Measurements from ENCODE around the gene CAPG. TPM values are rescaled to one million over a fixed set of nuclear protein-coding genes. Genes with fewer than 3 reads are reported as not detected.

CAPG gene
- total and polyA plus RNA-seq, 2 experiments from 2014 or later, result 249 to 346 TPM

DNA sequence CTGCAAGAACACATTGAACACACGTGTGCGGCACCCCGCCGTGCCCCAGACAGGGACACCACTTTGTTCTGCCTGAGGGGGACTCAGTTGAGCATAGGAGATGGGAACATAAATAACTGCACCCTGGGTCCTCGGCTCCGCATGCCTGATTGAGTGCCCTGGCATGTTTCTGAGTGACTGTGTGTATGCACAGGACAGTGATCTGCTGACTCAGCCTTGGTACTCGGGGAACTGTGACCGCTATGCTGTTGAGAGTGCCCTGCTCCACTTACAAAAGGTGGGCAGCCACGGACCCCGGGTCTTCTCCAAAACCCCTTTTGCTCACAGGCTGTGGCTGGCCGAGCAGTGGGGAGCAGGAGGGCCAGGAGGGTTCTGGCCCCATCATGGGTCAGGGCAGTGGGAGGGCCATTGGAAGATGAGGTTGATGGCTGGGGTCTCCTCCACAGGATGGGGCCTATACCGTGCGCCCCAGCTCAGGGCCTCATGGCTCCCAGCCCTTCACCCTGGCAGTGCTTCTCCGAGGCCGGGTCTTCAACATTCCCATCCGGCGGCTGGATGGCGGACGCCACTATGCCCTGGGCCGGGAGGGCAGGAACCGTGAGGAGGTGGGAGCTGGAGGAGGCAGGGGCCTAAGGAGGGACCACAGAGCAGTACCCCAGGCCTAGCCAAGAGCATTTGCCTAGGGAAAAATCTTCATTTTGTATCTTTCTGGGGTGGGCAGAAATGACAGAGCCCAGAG, 25.2 kb upstream of the CAPG start:
- DNase-seq, result no peak
- in situ Hi-C loops (cut with MboI), result no loop called here
- no peaks in the 10 kb centered on the region for H3K27me3 ChIP-seq (replicated peaks; ENCODE audit: insufficient read depth)
- H3K4me3 ChIP-seq, result no peak overlapping the region
- H4K20me1 ChIP-seq (ENCODE audit: insufficient read depth), result no peaks in the 10 kb centered on the region
- no peaks in the 10 kb centered on the region for H3K36me3 ChIP-seq (ENCODE audit: low read depth)
- peaks cover 14% of the 10 kb centered on the region; the same call in 1 of the 2 replicates for H3F3A ChIP-seq (ENCODE audit: insufficient read depth)
- H3K27ac ChIP-seq, result no peak overlapping the region
- H3K9ac ChIP-seq, result no peak overlapping the region
- H3K9me2 ChIP-seq (ENCODE audit: insufficient read depth), result no peaks in the 10 kb centered on the region
- no peaks in the 10 kb centered on the region for H3K9me3 ChIP-seq (ENCODE audit: low read depth)
- no peak overlapping the region for H3K4me2 ChIP-seq (ENCODE audit: unreplicated experiment)
- WGBS, 2 experiments (ENCODE audit: low coverage in 1 of 2, low lambda C conversion rate in 2 of 2, missing lambda C conversion rate in 2 of 2), result 96 to 98% methylated on average over 21 of the region's 21 CpGs
- TF ChIP-seq EZH2 (IDR thresholded peaks at IDR 0.05; ENCODE audit: insufficient read depth, poor library complexity, severe bottlenecking) (no peak), EZH2phosphoT487 (IDR thresholded peaks at IDR 0.05; ENCODE audit: insufficient read depth, low read depth) (no peak)
- no peaks in the 10 kb centered on the region for H3K79me2 ChIP-seq (ENCODE audit: insufficient read depth)
- no peak overlapping the region for H2AFZ ChIP-seq
- H3K4me1 ChIP-seq (ENCODE audit: insufficient read depth), result peaks cover 12% of the 10 kb centered on the region

DNA sequence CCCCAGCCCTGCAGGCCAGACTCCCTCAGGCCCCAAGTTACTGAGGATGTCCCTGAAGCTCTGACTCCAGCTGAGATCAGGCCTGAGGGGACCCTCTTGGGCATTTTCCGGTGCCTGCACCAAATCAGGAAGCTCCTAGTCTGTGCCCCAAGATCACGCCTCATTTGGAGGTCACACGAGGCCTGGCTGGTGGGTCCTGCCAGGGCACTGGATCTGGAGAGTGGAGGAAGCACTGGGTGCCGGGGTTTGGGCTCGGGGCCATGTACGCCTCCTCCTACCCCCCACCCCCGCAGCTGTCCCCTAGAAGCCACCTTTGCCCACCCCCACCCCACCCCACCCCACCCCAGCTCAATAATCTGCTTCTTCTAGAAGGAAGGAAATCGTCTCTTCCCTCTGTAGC, 24.5 kb upstream of the CAPG start:
- Histone ChIP-seq H3K4me3 (no peak overlapping the region), H3K4me2 (ENCODE audit: unreplicated experiment) (no peak overlapping the region), H3K9me3 (ENCODE audit: low read depth) (no peaks in the 10 kb centered on the region), H3K79me2 (ENCODE audit: insufficient read depth) (no peaks in the 10 kb centered on the region), H3K27me3 (replicated peaks; ENCODE audit: insufficient read depth) (no peaks in the 10 kb centered on the region), H3K9me2 (ENCODE audit: insufficient read depth) (no peaks in the 10 kb centered on the region), H3K27ac (no peak overlapping the region), H3F3A (ENCODE audit: insufficient read depth) (peaks cover 14% of the 10 kb centered on the region; the same call in 1 of the 2 replicates), H3K36me3 (ENCODE audit: low read depth) (no peaks in the 10 kb centered on the region), H3K9ac (no peak overlapping the region), H2AFZ (no peak overlapping the region), H3K4me1 (ENCODE audit: insufficient read depth) (peaks cover 12% of the 10 kb centered on the region), H4K20me1 (ENCODE audit: insufficient read depth) (no peaks in the 10 kb centered on the region)
- 81 to 86% methylated on average over 4 to 8 of the region's 8 CpGs for WGBS, 2 experiments (ENCODE audit: low coverage in 1 of 2, low lambda C conversion rate in 2 of 2, missing lambda C conversion rate in 2 of 2)
- TF ChIP-seq EZH2phosphoT487 (IDR thresholded peaks at IDR 0.05; ENCODE audit: insufficient read depth, low read depth), result no peak
- TF ChIP-seq EZH2 (IDR thresholded peaks at IDR 0.05; ENCODE audit: insufficient read depth, poor library complexity, severe bottlenecking), result no peak
- in situ Hi-C loops (cut with MboI), result no loop called here
- DNase-seq, result no peak

DNA sequence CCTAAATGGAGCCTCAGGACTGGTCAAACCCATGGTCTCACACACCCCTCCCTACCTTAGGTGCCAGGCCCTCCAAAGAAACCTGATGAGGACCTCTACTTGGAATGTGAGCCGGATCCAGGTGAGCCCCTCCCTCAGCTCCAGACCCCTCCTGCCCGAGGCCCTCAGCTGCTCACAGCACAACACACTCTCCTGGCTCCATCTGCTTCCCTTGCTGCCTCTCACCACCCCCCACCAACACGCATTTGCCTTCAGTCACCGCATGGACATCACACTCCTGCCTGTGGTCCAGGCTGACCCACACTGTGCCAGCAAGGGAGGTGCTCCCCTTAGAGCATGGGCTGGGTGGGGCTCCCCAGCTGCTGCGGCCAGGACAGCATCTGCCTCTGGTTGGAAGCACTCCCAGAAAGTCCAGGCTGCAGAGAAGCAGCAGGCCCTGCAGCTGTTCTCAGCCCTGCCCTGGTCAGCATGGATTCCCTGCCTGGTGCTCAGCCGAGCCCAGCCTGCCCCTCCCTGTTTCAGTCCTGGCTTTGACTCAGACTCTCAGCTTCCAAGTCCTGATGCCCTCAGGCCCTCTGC, 23.4 kb upstream of the CAPG start:
- Histone ChIP-seq H4K20me1 (ENCODE audit: insufficient read depth) (no peaks in the 10 kb centered on the region), H3K9me3 (ENCODE audit: low read depth) (no peaks in the 10 kb centered on the region), H3K79me2 (ENCODE audit: insufficient read depth) (no peaks in the 10 kb centered on the region), H3K4me2 (ENCODE audit: unreplicated experiment) (no peak overlapping the region), H3K27ac (no peak overlapping the region), H3K36me3 (ENCODE audit: low read depth) (no peaks in the 10 kb centered on the region), H2AFZ (no peak overlapping the region), H3K4me1 (ENCODE audit: insufficient read depth) (peaks cover 9% of the 10 kb centered on the region), H3K9me2 (ENCODE audit: insufficient read depth) (no peaks in the 10 kb centered on the region), H3F3A (ENCODE audit: insufficient read depth) (peaks cover 8% of the 10 kb centered on the region; the same call in 1 of the 2 replicates), H3K4me3 (no peak overlapping the region), H3K9ac (no peak overlapping the region), H3K27me3 (replicated peaks; ENCODE audit: insufficient read depth) (no peaks in the 10 kb centered on the region)
- DNase-seq, result peak; percentile 95
- TF ChIP-seq EZH2phosphoT487 (IDR thresholded peaks at IDR 0.05; ENCODE audit: insufficient read depth, low read depth) (no peak), EZH2 (IDR thresholded peaks at IDR 0.05; ENCODE audit: insufficient read depth, poor library complexity, severe bottlenecking) (no peak)
- 23 to 33% methylated on average over 5 to 6 of the region's 6 CpGs for WGBS, 2 experiments (ENCODE audit: low coverage in 1 of 2, low lambda C conversion rate in 2 of 2, missing lambda C conversion rate in 2 of 2)
- in situ Hi-C loops (cut with MboI), result no loop called here

DNA sequence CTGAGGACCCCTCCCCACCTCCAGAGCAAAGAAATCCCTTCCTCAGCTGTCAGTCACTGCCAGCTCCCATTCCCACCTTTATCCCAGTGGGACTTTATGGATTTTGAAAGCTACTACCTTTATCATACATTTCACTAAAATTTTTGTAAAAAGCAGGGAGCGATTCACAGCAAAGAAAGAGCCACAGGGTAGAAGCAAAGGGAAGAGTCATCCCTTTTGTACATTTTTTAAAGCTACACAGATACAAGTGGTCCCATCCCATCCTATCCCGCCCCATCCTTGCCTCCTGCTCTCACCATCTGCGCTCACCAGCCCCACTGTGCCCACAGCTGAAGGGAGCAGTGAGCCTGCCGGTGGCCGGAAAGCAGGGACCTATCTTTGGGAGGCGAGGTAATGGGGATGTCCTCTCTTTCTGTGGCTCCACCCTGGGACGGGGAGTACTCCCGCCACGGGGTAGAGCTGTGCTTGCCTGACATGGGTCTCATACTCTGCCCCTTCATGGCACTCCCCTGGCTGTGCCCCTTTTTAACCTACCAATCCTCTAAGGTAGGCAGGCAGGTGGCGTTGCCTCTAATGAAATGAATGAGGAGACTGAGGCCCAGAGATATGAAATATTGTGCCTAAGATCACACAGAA, 21.5 kb upstream of the CAPG start:
- in situ Hi-C loops (cut with MboI), result no loop called here
- H3K4me1 ChIP-seq (ENCODE audit: insufficient read depth), result no peaks in the 10 kb centered on the region
- no peak overlapping the region for H3K9ac ChIP-seq
- H3K9me2 ChIP-seq (ENCODE audit: insufficient read depth), result no peaks in the 10 kb centered on the region
- H2AFZ ChIP-seq, result no peak overlapping the region
- no peaks in the 10 kb centered on the region; the same call in 1 of the 2 replicates for H3F3A ChIP-seq (ENCODE audit: insufficient read depth)
- H3K27ac ChIP-seq, result no peak overlapping the region
- H3K36me3 ChIP-seq (ENCODE audit: low read depth), result no peaks in the 10 kb centered on the region
- H3K27me3 ChIP-seq (replicated peaks; ENCODE audit: insufficient read depth), result no peaks in the 10 kb centered on the region
- TF ChIP-seq EZH2 (IDR thresholded peaks at IDR 0.05; ENCODE audit: insufficient read depth, poor library complexity, severe bottlenecking), result no peak
- TF ChIP-seq EZH2phosphoT487 (IDR thresholded peaks at IDR 0.05; ENCODE audit: insufficient read depth, low read depth), result no peak
- DNase-seq, result no peak
- H3K9me3 ChIP-seq (ENCODE audit: low read depth), result no peaks in the 10 kb centered on the region
- H3K4me2 ChIP-seq (ENCODE audit: unreplicated experiment), result no peak overlapping the region
- H3K79me2 ChIP-seq (ENCODE audit: insufficient read depth), result no peaks in the 10 kb centered on the region
- WGBS, 2 experiments (ENCODE audit: low coverage in 1 of 2, low lambda C conversion rate in 2 of 2, missing lambda C conversion rate in 2 of 2), result 83 to 84% methylated on average over 10 of the region's 10 CpGs
- no peaks in the 10 kb centered on the region for H4K20me1 ChIP-seq (ENCODE audit: insufficient read depth)
- no peak overlapping the region for H3K4me3 ChIP-seq

Measured in GM23248 (cell line).